Measurements from ENCODE around the gene MAP7. TPM values are rescaled to one million over a fixed set of nuclear protein-coding genes. Genes with fewer than 3 reads are reported as not detected.

MAP7 gene
- total and polyA plus RNA-seq, 9 of the 15 experiments (the other 6 are each of a cell fraction or from before 2014, with no cell fraction given) = 0.76 to 7.7 (median 3.9) TPM

DNA sequence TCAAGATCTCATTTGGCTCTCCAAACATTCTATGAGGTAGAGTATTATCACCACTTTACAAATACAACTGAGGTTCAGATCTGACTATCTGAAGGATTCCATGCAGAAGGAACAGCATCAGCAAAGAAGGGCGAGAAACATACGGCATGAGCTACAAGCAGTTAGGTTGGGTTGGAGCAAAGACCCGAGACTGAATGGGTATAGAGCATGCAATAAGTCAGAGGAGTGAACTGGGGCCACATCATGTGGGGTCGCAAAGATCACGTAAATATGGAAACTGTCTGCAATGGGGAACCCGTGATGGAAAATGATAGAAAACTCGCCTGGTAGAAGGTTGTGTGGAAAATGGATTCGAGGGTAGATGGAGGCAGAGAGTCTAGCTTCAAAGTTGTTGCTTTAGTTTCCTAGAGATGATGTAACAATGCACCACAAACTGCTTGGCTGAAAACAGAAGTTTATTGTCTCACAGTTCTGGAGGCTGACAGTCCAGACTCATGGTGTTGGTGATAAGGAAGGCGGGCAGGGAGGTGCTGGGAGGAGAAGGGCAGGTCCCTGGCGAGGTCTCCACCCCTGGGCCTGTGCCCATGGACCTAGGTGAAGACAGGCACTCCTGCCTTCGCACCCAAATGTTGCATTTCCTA is 216.3 kb downstream of the MAP7 start (continued):
- TF ChIP-seq SREBF1 (IDR thresholded peaks at IDR 0.05; ENCODE audit: borderline replicate concordance, low read depth, low read length) = no peak
- TF ChIP-seq ELF1 (tag; IDR thresholded peaks at IDR 0.05) = no peak
- TF ChIP-seq RBBP5 (IDR thresholded peaks at IDR 0.05; ENCODE audit: borderline replicate concordance, insufficient read depth, low read length, poor library complexity, severe bottlenecking) = no peak
- TF ChIP-seq ZSCAN32 (CRISPR knock-in tag; IDR thresholded peaks at IDR 0.05) = peak; percentile 67; the same call in 1 of the 2 replicates
- TF ChIP-seq SNRNP70 (optimal IDR thresholded peaks at IDR 0.05; ENCODE audit: low read depth, low read length) = no peak
- TF ChIP-seq, protein P1, sequence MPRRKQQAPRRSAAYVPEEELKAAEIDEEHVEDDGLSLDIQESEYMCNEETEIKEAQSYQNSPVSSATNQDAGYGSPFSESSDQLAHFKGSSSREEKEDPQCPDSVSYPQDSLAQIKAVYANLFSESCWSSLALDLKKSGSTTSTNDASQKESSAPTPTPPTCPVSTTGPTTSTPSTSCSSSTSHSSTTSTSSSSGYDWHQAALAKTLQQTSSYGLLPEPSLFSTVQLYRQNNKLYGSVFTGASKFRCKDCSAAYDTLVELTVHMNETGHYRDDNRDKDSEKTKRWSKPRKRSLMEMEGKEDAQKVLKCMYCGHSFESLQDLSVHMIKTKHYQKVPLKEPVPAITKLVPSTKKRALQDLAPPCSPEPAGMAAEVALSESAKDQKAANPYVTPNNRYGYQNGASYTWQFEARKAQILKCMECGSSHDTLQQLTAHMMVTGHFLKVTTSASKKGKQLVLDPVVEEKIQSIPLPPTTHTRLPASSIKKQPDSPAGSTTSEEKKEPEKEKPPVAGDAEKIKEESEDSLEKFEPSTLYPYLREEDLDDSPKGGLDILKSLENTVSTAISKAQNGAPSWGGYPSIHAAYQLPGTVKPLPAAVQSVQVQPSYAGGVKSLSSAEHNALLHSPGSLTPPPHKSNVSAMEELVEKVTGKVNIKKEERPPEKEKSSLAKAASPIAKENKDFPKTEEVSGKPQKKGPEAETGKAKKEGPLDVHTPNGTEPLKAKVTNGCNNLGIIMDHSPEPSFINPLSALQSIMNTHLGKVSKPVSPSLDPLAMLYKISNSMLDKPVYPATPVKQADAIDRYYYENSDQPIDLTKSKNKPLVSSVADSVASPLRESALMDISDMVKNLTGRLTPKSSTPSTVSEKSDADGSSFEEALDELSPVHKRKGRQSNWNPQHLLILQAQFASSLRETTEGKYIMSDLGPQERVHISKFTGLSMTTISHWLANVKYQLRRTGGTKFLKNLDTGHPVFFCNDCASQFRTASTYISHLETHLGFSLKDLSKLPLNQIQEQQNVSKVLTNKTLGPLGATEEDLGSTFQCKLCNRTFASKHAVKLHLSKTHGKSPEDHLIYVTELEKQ (CRISPR knock-in tag; IDR thresholded peaks at IDR 0.05) = no peak
- no peak for TF ChIP-seq HNRNPK (IDR thresholded peaks at IDR 0.05; ENCODE audit: low read depth, low read length, poor library complexity, severe bottlenecking)
- TF ChIP-seq SREBF2 (CRISPR knock-in tag; IDR thresholded peaks at IDR 0.05) = no peak
- TF ChIP-seq, protein P2, sequence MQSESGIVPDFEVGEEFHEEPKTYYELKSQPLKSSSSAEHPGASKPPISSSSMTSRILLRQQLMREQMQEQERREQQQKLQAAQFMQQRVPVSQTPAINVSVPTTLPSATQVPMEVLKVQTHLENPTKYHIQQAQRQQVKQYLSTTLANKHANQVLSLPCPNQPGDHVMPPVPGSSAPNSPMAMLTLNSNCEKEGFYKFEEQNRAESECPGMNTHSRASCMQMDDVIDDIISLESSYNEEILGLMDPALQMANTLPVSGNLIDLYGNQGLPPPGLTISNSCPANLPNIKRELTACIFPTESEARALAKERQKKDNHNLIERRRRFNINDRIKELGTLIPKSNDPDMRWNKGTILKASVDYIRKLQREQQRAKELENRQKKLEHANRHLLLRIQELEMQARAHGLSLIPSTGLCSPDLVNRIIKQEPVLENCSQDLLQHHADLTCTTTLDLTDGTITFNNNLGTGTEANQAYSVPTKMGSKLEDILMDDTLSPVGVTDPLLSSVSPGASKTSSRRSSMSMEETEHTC (IDR thresholded peaks at IDR 0.05) = no peak
- no peak for TF ChIP-seq NELFE (IDR thresholded peaks at IDR 0.05; ENCODE audit: insufficient read depth, insufficient read length)
- TF ChIP-seq ZNF584 (CRISPR knock-in tag; IDR thresholded peaks at IDR 0.05; ENCODE audit: low read depth) = peak; percentile 92; the same call in 1 of the 2 replicates
- no peak for TF ChIP-seq NCOA2 (IDR thresholded peaks at IDR 0.05; ENCODE audit: partially characterized antibody in 2 of 2)
- no peak for TF ChIP-seq ZNF707 (CRISPR knock-in tag; conservative IDR thresholded peaks at IDR 0.05)
- TF ChIP-seq ZFP36 (IDR thresholded peaks at IDR 0.05; ENCODE audit: low read depth, low read length, partially characterized antibody) = peak; percentile 8
- TF ChIP-seq HDAC1 (IDR thresholded peaks at IDR 0.05) = no peak
- TF ChIP-seq ARID2 (IDR thresholded peaks at IDR 0.05) = no peak
- no peak for TF ChIP-seq GABPB1 (CRISPR knock-in tag; IDR thresholded peaks at IDR 0.05)
- 0 out of 2 replicates have a peak, but pooled peaks have one; percentile 14 for TF ChIP-seq E2F3 (CRISPR knock-in tag; IDR thresholded peaks at IDR 0.05)
- TF ChIP-seq POLR2AphosphoS5 (IDR thresholded peaks at IDR 0.05; ENCODE audit: control insufficient read depth, insufficient read depth, low read depth, low read length) = no peak
- TF ChIP-seq IRF2 (CRISPR knock-in tag; IDR thresholded peaks at IDR 0.05) = no peak
- no peak for TF ChIP-seq KDM2B (CRISPR knock-in tag; IDR thresholded peaks at IDR 0.05)
- TF ChIP-seq ZBTB7A (IDR thresholded peaks at IDR 0.05; ENCODE audit: borderline replicate concordance, control insufficient read depth, low read depth, low read length) = no peak
- no peak for TF ChIP-seq ZNF766 (CRISPR knock-in tag; conservative IDR thresholded peaks at IDR 0.05)
- TF ChIP-seq FOXJ3 (CRISPR knock-in tag; IDR thresholded peaks at IDR 0.05) = no peak
